Rectal smooth muscle tissue (tissue), 1 donor: Measurements from ENCODE around the gene PLAGL2.

ENCODE experiments used
- H3K27ac ChIP-seq: one replicate; pipeline ENCODE4 v1.7.0; 2013; ENCODE audit warnings: low read depth, low read length, inconsistent platforms
- H3K27me3 ChIP-seq: one replicate; pipeline ENCODE4 v1.7.0; 2013; ENCODE audit warnings: low read length; ENCODE audit not compliant: control insufficient read depth, insufficient read depth
- H3K36me3 ChIP-seq: one replicate; pipeline ENCODE4 v1.7.0; 2013; ENCODE audit warnings: low read length; ENCODE audit not compliant: control insufficient read depth, insufficient read depth
- H3K4me1 ChIP-seq: one replicate; pipeline ENCODE4 v1.7.0; 2013; ENCODE audit warnings: low read length; ENCODE audit not compliant: control insufficient read depth, insufficient read depth
- H3K4me3 ChIP-seq: one replicate; pipeline ENCODE4 v1.7.0; 2013; ENCODE audit warnings: low read length
- H3K9ac ChIP-seq: one replicate; pipeline ENCODE4 v1.7.0; 2013; ENCODE audit warnings: low read length

The PLAGL2 gene

GRCh38 chr20:32227306-32227705 lies 19.8 kb upstream of the PLAGL2 start:
- Histone ChIP-seq H3K36me3 (peaks cover 23% of the 10 kb centered on the region), H3K27me3 (no peaks in the 10 kb centered on the region), H3K4me1 (no peaks in the 10 kb centered on the region), H3K9ac (no peak overlapping the region), H3K4me3 (no peak overlapping the region), H3K27ac (no peak overlapping the region)

GRCh38 chr20:32226391-32226790 lies 18.8 kb upstream of the PLAGL2 start:
- Histone ChIP-seq H3K27me3 (no peaks in the 10 kb centered on the region), H3K27ac (no peak overlapping the region), H3K36me3 (peaks cover 22% of the 10 kb centered on the region), H3K4me1 (no peaks in the 10 kb centered on the region), H3K4me3 (no peak overlapping the region), H3K9ac (no peak overlapping the region)

GRCh38 chr20:32224463-32224862 lies 16.9 kb upstream of the PLAGL2 start:
- no peaks in the 10 kb centered on the region for H3K27me3 ChIP-seq
- peaks cover 14% of the 10 kb centered on the region for H3K36me3 ChIP-seq
- no peaks in the 10 kb centered on the region for H3K4me1 ChIP-seq
- no peak overlapping the region for H3K9ac ChIP-seq
- H3K4me3 ChIP-seq, result no peak overlapping the region
- H3K27ac ChIP-seq, result no peak overlapping the region

- peaks cover 24% of the 10 kb centered on the region for H3K36me3 ChIP-seq
- no peaks in the 10 kb centered on the region for H3K27me3 ChIP-seq
- no peak overlapping the region for H3K4me3 ChIP-seq
- no peaks in the 10 kb centered on the region for H3K4me1 ChIP-seq
- no peak overlapping the region for H3K27ac ChIP-seq
- H3K9ac ChIP-seq, result no peak overlapping the region
Measured at GRCh38 chr20:32218156-32218900, 10.8 kb upstream of the PLAGL2 start.

GRCh38 chr20:32216179-32217142 lies 8.9 kb upstream of the PLAGL2 start:
- H3K27ac ChIP-seq, result no peak overlapping the region
- no peaks in the 10 kb centered on the region for H3K4me1 ChIP-seq
- no peak overlapping the region for H3K9ac ChIP-seq
- no peaks in the 10 kb centered on the region for H3K27me3 ChIP-seq
- peaks cover 16% of the 10 kb centered on the region for H3K36me3 ChIP-seq
- no peak overlapping the region for H3K4me3 ChIP-seq

- Histone ChIP-seq H3K9ac (no peak overlapping the region), H3K27ac (no peak overlapping the region), H3K4me1 (no peaks in the 10 kb centered on the region), H3K27me3 (no peaks in the 10 kb centered on the region), H3K36me3 (peaks cover 16% of the 10 kb centered on the region), H3K4me3 (no peak overlapping the region)
Measured at GRCh38 chr20:32215729-32216128, 8.2 kb upstream of the PLAGL2 start.

GRCh38 chr20:32215147-32215546 lies 7.6 kb upstream of the PLAGL2 start:
- Histone ChIP-seq H3K27me3 (no peaks in the 10 kb centered on the region), H3K36me3 (peaks cover 16% of the 10 kb centered on the region)

GRCh38 chr20:32213870-32214269 lies 6.3 kb upstream of the PLAGL2 start:
- Histone ChIP-seq H3K27ac (no peak overlapping the region), H3K27me3 (no peaks in the 10 kb centered on the region), H3K36me3 (peaks cover 18% of the 10 kb centered on the region), H3K9ac (no peak overlapping the region), H3K4me1 (peaks cover 1% of the 10 kb centered on the region), H3K4me3 (no peak overlapping the region)

More at GRCh38 chr20:32215147-32215546, 7.6 kb upstream of the PLAGL2 start:
- Histone ChIP-seq H3K4me3 (no peak overlapping the region), H3K4me1 (no peaks in the 10 kb centered on the region), H3K9ac (no peak overlapping the region), H3K27ac (no peak overlapping the region)

- Histone ChIP-seq H3K36me3 (peaks cover 4% of the 10 kb centered on the region), H3K4me1 (peaks cover 16% of the 10 kb centered on the region), H3K27me3 (no peaks in the 10 kb centered on the region), H3K4me3 (peak overlapping the region; percentile 5), H3K27ac (no peak overlapping the region), H3K9ac (no peak overlapping the region)
Measured at GRCh38 chr20:32209850-32210605, 2.5 kb upstream of the PLAGL2 start.

GRCh38 chr20:32208499-32209154 lies 1.1 kb upstream of the PLAGL2 start:
- Histone ChIP-seq H3K9ac (no peak overlapping the region), H3K27ac (no peak overlapping the region), H3K4me3 (peak overlapping the region; percentile 94), H3K4me1 (peaks cover 18% of the 10 kb centered on the region), H3K36me3 (peaks cover 4% of the 10 kb centered on the region), H3K27me3 (no peaks in the 10 kb centered on the region)

- H3K27ac ChIP-seq, result peak overlapping the region; percentile 69
- H3K4me3 ChIP-seq, result peak overlapping the region; percentile 94
- peaks cover 4% of the 10 kb centered on the region for H3K36me3 ChIP-seq
- peak overlapping the region; percentile 97 for H3K9ac ChIP-seq
- H3K27me3 ChIP-seq, result no peaks in the 10 kb centered on the region
- H3K4me1 ChIP-seq, result peaks cover 20% of the 10 kb centered on the region
Measured at GRCh38 chr20:32206760-32207625, 550 bp downstream of the PLAGL2 start.
